ENCODE results near the gene RHEX.
"Not testable (repeated sequence)": the region's sequence is repeated elsewhere in the genome, so short reads cannot be mapped to it uniquely, and the experiment has no call there.

The RHEX gene

GRCh38 chr1:206059355-206059915 is 6.5 kb downstream of the RHEX start:
- DNase-seq (ENCODE audit: low read depth): no peak

DNA sequence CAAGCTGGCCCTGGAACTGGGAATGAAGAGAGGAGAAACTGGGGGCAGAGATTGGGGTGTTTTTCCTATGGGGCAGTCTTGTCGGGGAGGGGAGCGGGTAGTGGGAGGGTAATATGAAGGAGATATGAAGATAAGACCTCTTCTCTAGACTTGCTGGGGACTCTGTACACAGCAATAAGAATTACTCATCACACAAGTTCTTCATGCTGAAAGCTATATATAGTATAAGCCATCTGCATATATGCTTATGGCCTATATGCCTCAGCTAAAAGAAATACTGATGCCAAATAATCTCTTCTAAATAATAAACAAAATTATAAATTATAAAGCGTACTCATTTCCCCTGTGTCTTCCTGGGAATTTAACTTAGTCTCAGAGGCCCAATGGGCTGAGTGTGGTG is 7.9 kb downstream of the RHEX start:
- DNase-seq (ENCODE audit: low read depth): no peak

GRCh38 chr1:206062464-206062863 is 9.5 kb downstream of the RHEX start:
- no peak for DNase-seq (ENCODE audit: low read depth)

DNA sequence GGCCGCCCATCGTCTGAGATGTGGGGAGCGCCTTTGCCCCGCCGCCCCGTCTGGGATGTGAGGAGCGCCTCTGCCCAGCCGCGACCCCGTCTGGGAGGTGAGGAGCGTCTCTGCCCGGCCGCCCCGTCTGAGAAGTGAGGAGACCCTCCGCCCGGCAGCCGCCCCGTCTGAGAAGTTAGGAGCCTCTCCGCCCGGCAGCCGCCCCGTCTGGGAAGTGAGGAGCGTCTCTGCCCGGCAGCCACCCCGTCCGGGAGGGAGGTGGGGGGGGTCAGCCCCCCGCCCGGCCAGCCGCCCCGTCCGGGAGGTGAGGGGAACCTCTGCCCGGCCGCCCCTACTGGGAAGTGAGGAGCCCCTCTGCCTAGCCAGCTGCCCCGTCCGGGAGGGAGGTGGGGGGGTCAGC is 11.0 kb downstream of the RHEX start:
- DNase-seq (ENCODE audit: low read depth): not testable (repeated sequence)

DNA sequence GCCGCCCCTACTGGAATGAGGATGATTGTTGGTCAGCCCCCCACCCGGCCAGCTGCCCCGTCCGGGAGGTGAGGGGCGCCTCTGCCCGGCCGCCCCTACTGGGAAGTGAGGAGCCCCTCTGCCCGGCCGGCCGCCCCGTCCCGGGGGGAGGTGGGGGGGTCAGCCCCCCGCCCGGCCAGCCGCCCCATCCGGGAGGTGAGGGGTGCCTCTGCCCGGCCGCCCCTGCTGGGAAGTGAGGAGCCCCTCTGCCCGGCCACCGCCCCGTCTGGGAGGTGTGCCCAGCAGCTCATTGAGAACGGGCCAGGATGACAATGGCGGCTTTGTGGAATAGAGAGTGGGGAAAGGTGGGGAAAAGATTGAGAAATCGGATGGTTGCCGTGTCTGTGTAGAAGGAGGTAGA is 11.5 kb downstream of the RHEX start:
- not testable (repeated sequence) for DNase-seq (ENCODE audit: low read depth)

GRCh38 chr1:206065547-206066145 is 12.7 kb downstream of the RHEX start:
- DNase-seq (ENCODE audit: low read depth): no peak

DNA sequence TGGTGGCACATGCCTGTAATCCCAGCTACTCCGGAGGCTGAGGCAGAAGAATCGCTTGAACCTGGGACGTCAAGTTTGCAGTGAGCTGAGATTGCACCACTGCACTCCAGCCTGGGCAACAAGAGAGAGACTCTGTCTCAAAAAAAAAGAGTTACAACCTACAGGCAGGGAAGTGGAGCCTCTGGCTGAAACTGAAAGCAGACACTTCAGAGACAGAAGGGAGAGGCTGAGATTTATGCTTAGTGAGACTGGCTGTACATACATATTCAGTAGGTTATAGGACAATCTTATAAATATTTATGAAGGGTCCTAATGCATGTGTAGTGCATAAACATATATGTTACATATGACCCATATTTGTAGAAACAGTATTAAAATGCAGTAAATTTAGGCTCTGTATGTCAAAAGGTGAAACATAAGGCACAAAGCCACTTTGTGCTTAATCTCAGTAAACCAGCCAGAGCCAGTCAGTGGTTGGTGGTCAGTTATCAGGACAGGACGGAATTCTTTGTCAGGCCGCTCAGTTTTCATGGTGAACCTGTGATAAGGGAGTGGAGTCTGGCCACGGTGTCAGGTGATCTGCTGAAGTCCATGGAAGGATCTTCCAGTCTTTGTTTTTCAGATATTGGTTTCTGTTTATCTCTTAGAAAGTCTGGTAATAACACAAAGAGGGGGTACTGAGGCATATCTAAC is 13.7 kb downstream of the RHEX start:
- no peak for DNase-seq (ENCODE audit: low read depth)

DNA sequence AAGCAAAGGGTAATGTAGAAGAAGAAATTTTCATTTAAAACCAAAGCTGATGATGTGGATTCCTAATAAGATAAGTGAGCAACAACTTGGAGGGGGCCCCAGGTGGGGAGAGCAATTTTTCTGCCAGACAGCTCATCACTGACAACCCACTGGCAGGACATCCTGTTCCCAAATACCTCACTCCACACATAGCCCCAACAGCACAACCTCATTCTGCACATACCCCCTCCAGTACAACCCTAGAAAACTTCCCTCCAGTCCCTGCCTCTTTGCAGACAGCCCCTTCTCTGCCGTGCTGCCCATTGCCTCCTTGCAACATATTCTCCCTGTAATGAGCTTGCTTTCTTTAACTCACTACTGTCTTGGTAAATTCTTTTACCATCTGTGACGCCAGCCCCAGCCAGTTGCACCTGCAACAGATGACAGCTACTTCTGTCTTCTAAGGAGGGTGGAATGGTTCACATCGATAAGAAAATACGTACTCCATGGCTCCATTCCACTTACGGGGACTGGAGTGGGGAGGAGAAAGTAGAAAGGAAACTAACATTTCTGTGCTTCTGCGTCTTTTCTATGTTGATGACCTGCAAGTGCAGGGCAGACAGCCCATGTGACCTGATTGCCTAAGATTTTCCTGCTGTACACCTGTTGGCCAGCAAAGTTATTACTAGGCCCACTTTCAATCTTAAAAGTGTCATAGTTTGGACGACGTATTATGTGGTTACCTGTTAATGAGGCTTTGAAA is 14.7 kb downstream of the RHEX start:
- DNase-seq (ENCODE audit: low read depth): no peak

DNA sequence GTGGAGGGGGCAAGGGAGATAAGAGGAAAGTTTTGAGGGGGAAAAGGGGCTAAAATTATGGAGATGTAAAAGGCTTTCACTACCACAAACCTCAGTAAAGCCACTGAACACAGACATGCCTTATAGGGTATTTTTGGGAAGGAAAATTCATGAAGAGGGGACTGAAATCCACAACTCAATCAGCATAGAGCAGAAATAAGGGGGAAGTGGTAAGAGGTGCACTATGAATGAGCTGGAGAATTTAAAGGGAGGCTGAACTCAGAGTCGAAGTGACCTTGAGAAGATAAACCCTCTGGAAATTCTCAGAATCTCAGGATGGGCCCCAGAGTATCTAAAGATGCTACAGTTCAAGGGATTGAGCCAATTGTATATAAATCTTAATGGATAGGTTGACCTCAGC is 15.3 kb downstream of the RHEX start:
- DNase-seq (ENCODE audit: low read depth): no peak

- no peak for DNase-seq (ENCODE audit: low read depth)
These were observed 17.8 kb downstream of the RHEX start for GRCh38 chr1:206070627-206071304.

- DNase-seq (ENCODE audit: low read depth): no peak
These were observed 21.9 kb downstream of the RHEX start for GRCh38 chr1:206074839-206075238.

DNA sequence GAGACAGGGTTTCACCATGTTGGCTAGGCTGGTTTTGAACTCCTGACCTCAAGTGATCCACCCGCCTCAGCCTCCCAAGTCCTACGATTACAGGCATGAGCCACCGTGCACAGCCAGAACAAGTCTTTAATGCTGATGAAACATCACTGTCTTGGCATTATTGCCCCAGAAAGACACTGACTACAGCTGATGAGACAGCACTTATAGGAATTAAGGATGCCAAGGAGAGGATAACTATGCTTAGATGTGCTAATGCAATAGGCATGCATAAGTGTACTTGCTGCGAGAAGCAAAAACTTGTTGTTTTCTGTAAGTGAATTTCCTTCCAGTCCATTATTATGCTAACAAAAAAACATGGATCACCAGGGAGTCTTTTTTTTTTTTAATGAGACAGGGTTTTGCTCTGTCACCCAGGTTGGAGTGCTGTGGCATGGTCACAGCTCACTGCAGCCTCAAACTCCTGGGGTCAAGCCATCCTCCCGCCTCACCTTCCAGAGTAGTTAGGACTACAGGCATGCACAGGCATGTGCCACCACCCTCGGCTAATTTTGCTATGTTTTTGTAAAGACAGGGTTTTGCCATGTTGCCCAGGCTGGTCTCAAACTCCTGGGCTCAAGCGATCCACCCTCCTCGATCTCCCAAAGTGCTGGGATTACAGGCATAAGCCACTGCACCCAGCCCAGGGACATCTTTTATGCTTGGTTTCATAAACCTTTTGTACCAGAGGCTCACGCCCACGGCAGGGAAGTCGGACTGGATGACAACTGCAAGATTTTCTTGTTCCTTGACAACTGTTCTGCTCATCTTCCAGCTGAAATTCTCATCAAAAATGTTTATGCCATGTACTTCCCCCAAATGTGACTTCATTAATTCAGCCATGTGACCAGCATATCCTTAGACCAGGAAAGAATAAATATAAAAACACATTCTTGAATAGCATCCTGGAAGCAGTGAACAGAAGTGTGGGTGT is 23.1 kb downstream of the RHEX start:
- DNase-seq (ENCODE audit: low read depth): no peak

- DNase-seq (ENCODE audit: low read depth): no peak
These were observed 26.2 kb downstream of the RHEX start for GRCh38 chr1:206079135-206079534.

DNA sequence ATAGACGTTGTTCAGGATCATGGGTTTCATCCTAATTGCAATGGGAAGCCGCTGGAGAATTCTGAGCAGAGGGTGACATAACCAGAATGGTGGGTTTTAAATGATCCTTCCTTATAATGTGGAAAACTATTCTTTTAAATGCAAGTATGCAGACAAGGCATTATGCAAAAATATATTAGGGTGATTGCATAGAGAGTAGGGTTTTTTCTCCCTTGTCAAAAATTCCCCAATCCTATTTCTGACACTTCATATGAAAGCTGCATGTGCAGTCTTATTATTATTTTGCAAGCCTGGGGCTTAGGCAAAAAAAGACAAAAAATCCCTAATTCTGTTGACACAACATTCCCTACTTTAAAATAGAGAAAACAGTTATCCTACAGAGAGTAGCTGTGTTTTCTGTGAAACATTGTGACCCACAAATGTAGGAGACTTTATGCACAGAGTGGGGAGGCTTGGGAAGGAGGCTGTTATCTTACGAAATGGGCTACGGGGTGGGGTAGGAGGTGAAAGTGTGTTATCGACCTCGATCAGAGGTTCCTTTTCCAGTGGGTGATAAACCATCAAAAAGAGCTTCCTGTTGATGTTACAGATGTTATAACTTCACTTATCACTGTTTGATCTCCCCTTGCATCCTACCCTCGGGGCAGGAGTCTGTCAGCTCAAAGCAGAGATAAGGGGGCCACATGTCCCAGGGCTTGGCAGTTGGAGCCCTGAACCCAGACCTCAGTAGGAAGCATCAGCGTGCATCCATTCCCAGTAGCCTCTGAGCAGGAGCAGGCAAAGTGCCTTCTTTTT is 27.2 kb downstream of the RHEX start:
- no peak for DNase-seq (ENCODE audit: low read depth)

- no peak for DNase-seq (ENCODE audit: low read depth)
These were observed 28.9 kb downstream of the RHEX start for GRCh38 chr1:206081856-206082255.

GRCh38 chr1:206082831-206083695 is 30.1 kb downstream of the RHEX start:
- no peak for DNase-seq (ENCODE audit: low read depth)

DNA sequence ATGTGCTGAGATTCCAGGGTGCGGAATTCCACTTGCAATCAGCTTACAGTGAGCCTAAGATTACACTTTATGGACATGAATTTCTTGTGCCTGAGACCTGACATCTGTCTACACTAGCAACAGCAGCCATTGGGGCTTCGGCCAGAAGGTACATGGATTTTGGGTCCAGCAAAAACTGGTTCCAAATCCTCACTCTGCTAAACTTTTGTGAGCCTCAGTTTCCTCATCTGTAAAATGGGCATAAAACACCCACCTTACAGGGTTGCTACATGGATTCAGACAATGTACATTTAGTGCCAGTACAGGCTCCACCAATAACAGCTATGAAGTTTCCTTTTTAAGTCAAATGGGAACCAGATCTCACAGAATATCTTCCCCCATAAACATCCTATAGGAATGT is 30.8 kb downstream of the RHEX start:
- no peak for DNase-seq (ENCODE audit: low read depth)

DNA sequence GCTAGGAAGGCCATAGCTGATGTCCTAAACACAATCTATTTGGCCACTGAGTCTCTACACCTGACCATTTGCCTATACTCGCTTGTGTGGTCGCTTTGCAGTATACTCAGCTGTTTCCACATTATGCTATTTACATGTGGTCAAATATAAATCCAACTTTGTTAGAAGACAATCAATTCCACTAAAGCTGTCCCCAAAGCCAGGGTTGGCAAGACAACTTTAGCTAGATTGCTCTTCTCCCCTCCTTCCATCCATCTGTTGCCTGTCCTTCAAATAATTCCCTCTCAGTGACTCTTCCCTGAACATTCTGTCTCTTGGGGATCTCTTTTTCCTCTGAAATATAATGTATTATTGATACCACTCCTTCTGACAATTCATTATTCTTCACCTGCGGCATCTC is 34.1 kb downstream of the RHEX start:
- DNase-seq (ENCODE audit: low read depth): no peak

- DNase-seq (ENCODE audit: low read depth): no peak
These were observed 36.4 kb downstream of the RHEX start for GRCh38 chr1:206089341-206089740.

Data from stimulated activated CD4-positive, alpha-beta T cell treated with anti-CD3 and anti-CD28 coated beads, Interleukin-2, amount 100 ng/mL, for 4 hours (primary cell).